Omental fat pad (tissue), 4 donors: ENCODE measurements around the gene CEMIP. TPM values are rescaled to one million over a fixed set of nuclear protein-coding genes. Genes with fewer than 3 reads are reported as not detected.

Source experiments
- ATAC-seq: fragments of 150-250 bp; one replicate; pipeline ENCODE4 v1.9.1; 2016; ENCODE audit warnings: mild to moderate bottlenecking, moderate library complexity; ENCODE audit not compliant: low FRiP score
- DNase-seq: peaks from one replicate; pipeline ENCODE4 v3.0.0-alpha.2; 2019; ENCODE audit warnings: low spot score
- CTCF ChIP-seq, 3 donors: fragments of 450-650 bp; IDR thresholded peaks; one replicate each; pipeline ENCODE4 v1.5.1; 2016 to 2017; ENCODE audit warnings: antibody characterized with exemption in 3 of 3, mild to moderate bottlenecking in 3 of 3, moderate library complexity in 2 of 3
- total RNA-seq, 4 donors: library from RNA; depleted of rRNA; stranded (reverse); fragments of >200 nt; gene quantifications; one replicate each; pipeline ENCODE4 v1.1.0, GENCODE V29; 2016

The CEMIP gene
- total RNA-seq, 4 donors from 2014 or later, result 0.19 to 9.5 (median 1.2) TPM; not detected in 1

DNA sequence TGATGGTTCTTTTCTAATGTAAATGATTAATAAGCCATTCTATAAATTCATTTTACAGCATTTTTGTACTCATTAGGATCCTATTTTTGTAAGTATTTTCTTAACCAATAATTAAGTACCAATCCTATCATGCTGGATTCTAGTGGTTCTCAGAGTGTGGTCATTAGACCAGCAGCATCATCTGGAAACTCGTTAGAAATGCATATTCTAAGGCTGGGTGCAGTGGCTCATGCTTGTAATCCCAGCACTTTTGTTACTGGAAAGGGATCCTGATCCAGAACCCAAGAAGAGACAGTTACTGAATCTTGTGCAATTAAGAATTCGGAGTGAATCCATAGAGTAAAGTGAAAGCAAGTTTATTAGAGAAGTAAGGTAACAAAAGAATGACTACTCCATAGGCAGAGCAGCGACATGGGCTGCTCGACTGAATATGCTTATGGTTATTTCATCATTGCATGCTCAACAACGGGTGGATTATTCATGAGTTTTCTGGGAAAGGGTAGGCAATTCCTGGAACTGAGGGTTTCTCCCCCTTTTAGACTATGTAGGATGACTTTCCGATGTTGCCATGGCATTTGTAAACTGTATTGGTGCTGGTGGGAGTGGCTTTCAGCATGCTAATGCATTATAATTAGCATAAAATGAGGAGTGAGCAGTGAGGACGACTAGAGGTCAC, 9.9 kb upstream of the CEMIP start:
- no peak for TF ChIP-seq CTCF (IDR thresholded peaks at IDR 0.05)
- no peak for ATAC-seq

DNA sequence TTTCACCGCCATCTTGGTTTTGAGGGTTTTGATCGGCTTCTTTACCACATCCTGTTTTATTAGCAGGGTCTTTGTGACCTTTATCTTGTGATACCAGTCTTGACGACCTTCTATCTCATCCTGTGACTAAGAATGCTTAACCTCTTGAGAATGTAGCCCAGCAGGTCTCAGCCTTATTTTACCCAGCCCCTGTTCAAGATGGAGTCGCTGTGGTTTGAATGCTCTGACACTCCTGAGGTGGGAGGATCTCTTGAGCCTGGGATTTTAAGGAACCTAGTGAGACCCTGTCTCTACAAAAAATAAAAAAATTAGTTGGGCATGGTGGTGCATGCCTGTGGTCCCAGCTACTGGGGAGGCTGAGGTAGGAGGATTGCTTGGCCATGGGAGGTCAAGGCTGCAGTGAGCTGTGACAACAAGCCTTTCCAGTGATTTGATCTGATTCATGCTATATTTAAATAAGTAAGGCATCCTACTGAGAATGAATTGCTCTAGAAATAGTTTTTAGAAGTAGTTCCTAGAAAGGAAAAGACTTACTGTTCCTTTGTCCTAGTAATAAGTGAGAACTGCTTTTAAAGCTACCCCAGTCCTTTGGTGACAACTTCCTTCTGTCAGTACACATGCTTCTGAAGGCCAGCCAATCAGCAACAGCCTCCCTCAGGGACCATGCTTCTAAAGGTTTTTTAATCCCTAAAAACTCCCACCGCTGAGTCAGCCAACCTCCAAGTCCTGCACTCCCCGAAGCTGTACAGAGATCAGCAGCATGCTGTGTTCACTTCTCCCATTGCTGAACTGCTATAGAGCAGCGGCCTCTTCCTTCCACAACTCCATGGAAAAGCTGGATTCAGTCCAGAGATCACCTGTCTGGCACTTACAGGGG, 9.1 kb upstream of the CEMIP start:
- ATAC-seq (no peak), DNase-seq (no peak)
- TF ChIP-seq CTCF (IDR thresholded peaks at IDR 0.05), result no peak

More for the DNA sequence above, 9.9 kb upstream of the CEMIP start:
- DNase-seq, result no peak

DNA sequence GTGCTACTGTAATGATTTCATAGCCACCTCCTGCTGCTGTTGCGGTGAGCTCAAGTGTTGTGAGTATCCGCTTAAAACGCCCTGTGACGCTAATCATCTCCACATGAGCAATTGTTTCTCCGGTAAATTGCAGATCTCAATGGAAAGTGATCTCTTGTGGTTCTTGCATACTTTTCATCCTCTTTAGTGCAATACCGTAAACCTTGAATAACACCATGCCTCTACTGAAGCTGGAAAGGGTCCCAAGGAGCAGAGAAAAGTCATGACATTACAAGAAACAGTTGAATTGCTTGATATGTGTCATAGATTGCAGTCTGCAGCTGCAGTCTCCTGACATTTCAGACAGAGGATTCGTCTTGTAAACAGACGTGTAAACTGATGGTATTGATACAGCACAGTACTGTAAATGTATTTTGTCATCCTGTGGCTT, 6.0 kb upstream of the CEMIP start:
- no peak for ATAC-seq

GRCh38 chr15:80773792-80774352, 5.3 kb upstream of the CEMIP start:
- ATAC-seq, result no peak
- no peak for DNase-seq
- TF ChIP-seq CTCF (IDR thresholded peaks at IDR 0.05), result no peak

More for the DNA sequence above, 6.0 kb upstream of the CEMIP start:
- no peak for TF ChIP-seq CTCF (IDR thresholded peaks at IDR 0.05)
- no peak for DNase-seq

DNA sequence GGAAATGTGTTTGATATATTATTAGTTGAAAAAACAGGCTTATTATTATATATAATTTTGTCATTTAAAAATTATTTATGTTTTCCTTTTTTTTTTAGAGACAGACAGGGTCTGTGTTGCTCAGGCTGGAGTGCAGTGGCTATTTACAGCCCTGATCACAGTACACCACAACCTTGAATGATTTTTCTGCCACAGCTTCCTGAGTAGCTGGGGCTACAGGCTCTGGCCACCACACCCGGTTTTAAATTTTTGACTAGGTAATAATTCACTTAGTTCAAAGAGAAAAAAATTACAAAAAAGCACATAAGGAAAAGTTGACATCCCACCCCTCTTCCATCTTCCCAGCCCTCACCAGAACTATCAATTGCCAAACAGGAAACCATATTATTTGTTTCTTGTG, 4.7 kb upstream of the CEMIP start:
- DNase-seq, result no peak
- no peak for TF ChIP-seq CTCF (IDR thresholded peaks at IDR 0.05)
- no peak for ATAC-seq

DNA sequence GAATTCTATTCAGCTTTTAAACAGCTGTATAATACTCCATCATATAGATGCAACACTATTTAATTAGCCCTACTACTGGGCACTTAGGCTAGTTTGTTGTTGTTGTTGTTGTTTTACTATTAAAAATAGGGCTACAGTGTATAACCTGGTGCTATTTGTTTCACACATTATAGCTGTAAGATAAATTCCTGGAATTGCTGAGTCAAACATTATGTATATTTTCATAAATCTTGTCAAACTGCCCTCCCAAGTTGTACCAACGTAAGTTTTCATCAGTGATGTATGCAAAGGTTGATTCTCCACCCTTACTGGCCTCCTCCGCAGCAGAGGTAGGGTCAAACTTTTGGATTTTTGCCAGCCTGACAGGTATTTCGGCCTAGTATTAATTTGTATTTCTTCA, 3.8 kb upstream of the CEMIP start:
- DNase-seq, result no peak
- TF ChIP-seq CTCF (IDR thresholded peaks at IDR 0.05), result no peak
- no peak for ATAC-seq
